GM19023 (cell line): ENCODE results near the gene PRR23E.

Source experiments
- ATAC-seq: cut with Tn5 transposase; IDR thresholded peaks from one replicate; pipeline ENCODE4 v1.9.1; 2021; ENCODE audit warnings: mild to moderate bottlenecking, moderate library complexity; ENCODE audit not compliant: unreplicated experiment

The PRR23E gene

GRCh38 chr3:127207727-127208482, 15.0 kb downstream of the PRR23E start:
- no peak for ATAC-seq

- no peak for ATAC-seq
These were observed 15.7 kb downstream of the PRR23E start for GRCh38 chr3:127208483-127209100.

GRCh38 chr3:127209155-127209839, 16.4 kb downstream of the PRR23E start:
- ATAC-seq = no peak

- ATAC-seq = no peak
These were observed 17.1 kb downstream of the PRR23E start for GRCh38 chr3:127209840-127210653.

- no peak for ATAC-seq
These were observed 17.7 kb downstream of the PRR23E start for GRCh38 chr3:127210654-127210943.

- no peak for ATAC-seq
These were observed 18.5 kb downstream of the PRR23E start for GRCh38 chr3:127211118-127212060.

GRCh38 chr3:127212231-127212630, 19.3 kb downstream of the PRR23E start:
- ATAC-seq = no peak

- ATAC-seq = no peak
These were observed 19.8 kb downstream of the PRR23E start for GRCh38 chr3:127212711-127213110.

- no peak for ATAC-seq
These were observed 20.5 kb downstream of the PRR23E start for GRCh38 chr3:127213381-127213918.

GRCh38 chr3:127214975-127215374, 22.0 kb downstream of the PRR23E start:
- ATAC-seq = no peak

- ATAC-seq = no peak
These were observed 22.9 kb downstream of the PRR23E start for GRCh38 chr3:127215714-127216414.

GRCh38 chr3:127216415-127217261, 23.7 kb downstream of the PRR23E start:
- ATAC-seq = peak; percentile 70

- ATAC-seq = no peak
These were observed 24.9 kb downstream of the PRR23E start for GRCh38 chr3:127217596-127218453.

GRCh38 chr3:127218454-127218922, 25.6 kb downstream of the PRR23E start:
- no peak for ATAC-seq

- no peak for ATAC-seq
These were observed 27.6 kb downstream of the PRR23E start for GRCh38 chr3:127220497-127220896.

- no peak for ATAC-seq
These were observed 28.1 kb downstream of the PRR23E start for GRCh38 chr3:127221037-127221436.

- no peak for ATAC-seq
These were observed 28.6 kb downstream of the PRR23E start for GRCh38 chr3:127221446-127222035.
